Measurements from ENCODE around the gene CEP250. TPM values are rescaled to one million over a fixed set of nuclear protein-coding genes. Genes with fewer than 3 reads are reported as not detected.

CEP250 gene
- total RNA-seq, 1 donor: 23.5 TPM

- DNase-seq (ENCODE audit: insufficient read length, low spot score, missing footprints): no peak
- no peak overlapping the region for H2AFZ ChIP-seq (ENCODE audit: low read length)
- H3K4me2 ChIP-seq (ENCODE audit: insufficient read depth, low read length): no peak overlapping the region
- no peak overlapping the region for H3K4me3 ChIP-seq (ENCODE audit: insufficient read depth, low read length)
- no peaks in the 10 kb centered on the region for H4K20me1 ChIP-seq (ENCODE audit: insufficient read depth, low read length)
- H3K36me3 ChIP-seq (ENCODE audit: insufficient read depth, low read length): peaks cover 81% of the 10 kb centered on the region
- H3K27ac ChIP-seq (ENCODE audit: low read depth, low read length): no peak overlapping the region
- no peaks in the 10 kb centered on the region for H3K9me3 ChIP-seq (ENCODE audit: low read depth, low read length)
- no peaks in the 10 kb centered on the region for H3K27me3 ChIP-seq (ENCODE audit: insufficient read depth, low read length)
- H3K79me2 ChIP-seq (ENCODE audit: insufficient read depth, low read length): no peaks in the 10 kb centered on the region
- no peak for TF ChIP-seq CTCF (IDR thresholded peaks at IDR 0.05; ENCODE audit: extremely low read depth, low read depth, low read length)
- no peaks in the 10 kb centered on the region for H3K4me1 ChIP-seq (ENCODE audit: insufficient read depth, low read length)
These were observed 43.9 kb downstream of the CEP250 start for GRCh38 chr20:35499271-35499670.

DNA sequence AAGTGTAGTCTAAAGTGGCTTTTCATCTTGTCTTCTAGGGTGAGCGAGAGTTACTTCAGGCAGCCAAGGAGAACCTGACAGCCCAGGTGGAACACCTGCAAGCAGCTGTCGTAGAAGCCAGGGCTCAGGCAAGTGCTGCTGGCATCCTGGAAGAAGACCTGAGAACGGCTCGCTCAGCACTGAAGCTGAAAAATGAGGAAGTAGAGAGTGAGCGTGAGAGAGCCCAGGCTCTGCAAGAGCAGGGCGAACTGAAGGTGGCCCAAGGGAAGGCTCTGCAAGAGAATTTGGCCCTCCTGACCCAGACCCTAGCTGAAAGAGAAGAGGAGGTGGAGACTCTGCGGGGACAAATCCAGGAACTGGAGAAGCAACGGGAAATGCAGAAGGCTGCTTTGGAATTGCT lies 47.0 kb downstream of the CEP250 start:
- H3K4me1 ChIP-seq (ENCODE audit: insufficient read depth, low read length): peaks cover 7% of the 10 kb centered on the region
- no peak overlapping the region for H3K27ac ChIP-seq (ENCODE audit: low read depth, low read length)
- no peak overlapping the region for H3K4me2 ChIP-seq (ENCODE audit: insufficient read depth, low read length)
- no peak overlapping the region for H2AFZ ChIP-seq (ENCODE audit: low read length)
- peaks cover 70% of the 10 kb centered on the region for H3K36me3 ChIP-seq (ENCODE audit: insufficient read depth, low read length)
- TF ChIP-seq CTCF (IDR thresholded peaks at IDR 0.05; ENCODE audit: extremely low read depth, low read depth, low read length): no peak
- H3K4me3 ChIP-seq (ENCODE audit: insufficient read depth, low read length): no peak overlapping the region
- H3K27me3 ChIP-seq (ENCODE audit: insufficient read depth, low read length): no peaks in the 10 kb centered on the region
- no peaks in the 10 kb centered on the region for H3K79me2 ChIP-seq (ENCODE audit: insufficient read depth, low read length)
- no peaks in the 10 kb centered on the region for H3K9me3 ChIP-seq (ENCODE audit: low read depth, low read length)
- DNase-seq (ENCODE audit: insufficient read length, low spot score, missing footprints): no peak
- H4K20me1 ChIP-seq (ENCODE audit: insufficient read depth, low read length): peaks cover 9% of the 10 kb centered on the region

GRCh38 chr20:35503281-35503680 lies 47.9 kb downstream of the CEP250 start:
- Histone ChIP-seq H3K27ac (ENCODE audit: low read depth, low read length) (no peak overlapping the region), H4K20me1 (ENCODE audit: insufficient read depth, low read length) (peaks cover 9% of the 10 kb centered on the region), H3K36me3 (ENCODE audit: insufficient read depth, low read length) (peaks cover 69% of the 10 kb centered on the region), H3K79me2 (ENCODE audit: insufficient read depth, low read length) (no peaks in the 10 kb centered on the region), H3K9me3 (ENCODE audit: low read depth, low read length) (no peaks in the 10 kb centered on the region), H3K4me2 (ENCODE audit: insufficient read depth, low read length) (no peak overlapping the region), H3K27me3 (ENCODE audit: insufficient read depth, low read length) (no peaks in the 10 kb centered on the region), H2AFZ (ENCODE audit: low read length) (no peak overlapping the region), H3K4me1 (ENCODE audit: insufficient read depth, low read length) (peaks cover 7% of the 10 kb centered on the region), H3K4me3 (ENCODE audit: insufficient read depth, low read length) (no peak overlapping the region)
- no peak for DNase-seq (ENCODE audit: insufficient read length, low spot score, missing footprints)
- TF ChIP-seq CTCF (IDR thresholded peaks at IDR 0.05; ENCODE audit: extremely low read depth, low read depth, low read length): no peak

GRCh38 chr20:35503841-35504561 lies 48.6 kb downstream of the CEP250 start:
- peaks cover 9% of the 10 kb centered on the region for H4K20me1 ChIP-seq (ENCODE audit: insufficient read depth, low read length)
- no peak overlapping the region for H3K4me3 ChIP-seq (ENCODE audit: insufficient read depth, low read length)
- H3K27me3 ChIP-seq (ENCODE audit: insufficient read depth, low read length): no peaks in the 10 kb centered on the region
- H2AFZ ChIP-seq (ENCODE audit: low read length): no peak overlapping the region
- no peak for DNase-seq (ENCODE audit: insufficient read length, low spot score, missing footprints)
- no peaks in the 10 kb centered on the region for H3K79me2 ChIP-seq (ENCODE audit: insufficient read depth, low read length)
- H3K4me2 ChIP-seq (ENCODE audit: insufficient read depth, low read length): no peak overlapping the region
- H3K36me3 ChIP-seq (ENCODE audit: insufficient read depth, low read length): peaks cover 69% of the 10 kb centered on the region
- H3K4me1 ChIP-seq (ENCODE audit: insufficient read depth, low read length): peaks cover 7% of the 10 kb centered on the region
- H3K9me3 ChIP-seq (ENCODE audit: low read depth, low read length): no peaks in the 10 kb centered on the region
- no peak overlapping the region for H3K27ac ChIP-seq (ENCODE audit: low read depth, low read length)
- TF ChIP-seq CTCF (IDR thresholded peaks at IDR 0.05; ENCODE audit: extremely low read depth, low read depth, low read length): no peak
